A673 (cell line): Measurements from ENCODE around the gene TMEM271. TPM values are rescaled to one million over a fixed set of nuclear protein-coding genes. Genes with fewer than 3 reads are reported as not detected.

ENCODE experiments used
- BruUV-seq: library from RNA; stranded (reverse); fragments of 400-500 nt; replicated peaks from 2 replicates; lab custom pipeline; 2021; lab: Mats Ljungman, UMichigan
- CTCF ChIA-PET: fragments of 300-600 bp; sonication (Branson Sonifier 250); formaldehyde crosslinking; loops from one replicate; lab custom pipeline; 2022; ENCODE audit warnings: antibody characterized with exemption; lab: Charles Lee
- POLR2A ChIA-PET: fragments of 300-600 bp; sonication (Branson Sonifier 250); formaldehyde crosslinking; loops from one replicate; lab custom pipeline; 2022; ENCODE audit warnings: antibody characterized with exemption; ENCODE audit not compliant: low non-redundant PET; lab: Charles Lee
- DNase-seq: peaks from one replicate; pipeline ENCODE4 v3.0.0-alpha.2; 2015; ENCODE audit warnings: low spot score
- H3K27ac ChIP-seq: fragments of 200-600 bp; sonication (generic); 2 replicates; pipeline ENCODE4 v1.5.1; 2016; ENCODE audit warnings: mixed run types, low read depth, mild to moderate bottlenecking, mixed read lengths, antibody characterized with exemption, low read length; ENCODE audit not compliant: poor library complexity, severe bottlenecking
- H3K27me3 ChIP-seq: fragments of 200-600 bp; sonication (generic); replicated peaks from 2 replicates; pipeline ENCODE4 v1.6.1; 2017; ENCODE audit warnings: mixed run types, low read depth, mild to moderate bottlenecking, mixed read lengths, antibody characterized with exemption, low read length; ENCODE audit not compliant: insufficient read depth, poor library complexity
- H3K36me3 ChIP-seq: fragments of 200-600 bp; sonication (generic); 2 replicates; pipeline ENCODE4 v1.6.1; 2016; ENCODE audit warnings: mixed run types, mild to moderate bottlenecking, mixed read lengths, antibody characterized with exemption, low read length; ENCODE audit not compliant: insufficient read depth, poor library complexity, severe bottlenecking
- H3K4me1 ChIP-seq: fragments of 200-600 bp; sonication (generic); 2 replicates; pipeline ENCODE4 v1.6.1; 2017; ENCODE audit warnings: mixed run types, mild to moderate bottlenecking, mixed read lengths, antibody characterized with exemption, low read length; ENCODE audit not compliant: insufficient read depth, poor library complexity, severe bottlenecking
- H3K4me3 ChIP-seq: fragments of 200-600 bp; sonication (generic); 2 replicates; pipeline ENCODE4 v1.5.1; 2016; ENCODE audit warnings: low read depth, mixed run types, mild to moderate bottlenecking, mixed read lengths, low read length; ENCODE audit not compliant: poor library complexity, severe bottlenecking
- H3K9me3 ChIP-seq: fragments of 200-600 bp; sonication (generic); 2 replicates; pipeline ENCODE4 v1.6.1; 2016; ENCODE audit warnings: mixed run types, low read depth, mild to moderate bottlenecking, mixed read lengths, antibody characterized with exemption, low read length; ENCODE audit not compliant: poor library complexity, severe bottlenecking
- CTCF ChIP-seq: fragments of 300-800, 200-600 bp; sonication (generic); conservative IDR thresholded peaks from 2 replicates; pipeline ENCODE4 v1.5.1; 2017; ENCODE audit warnings: low read depth, mild to moderate bottlenecking, antibody characterized with exemption, low read length, moderate library complexity, mixed read lengths
- EZH2 ChIP-seq: fragments of 200-600 bp; sonication (generic); IDR thresholded peaks from 2 replicates; pipeline ENCODE4 v1.6.1; 2017; ENCODE audit warnings: borderline replicate concordance, low read depth, mild to moderate bottlenecking, mixed read lengths, antibody characterized with exemption, low read length; ENCODE audit not compliant: poor library complexity, severe bottlenecking
- intact Hi-C: fragments of 100-400 bp; cut with micrococcal nuclease; formaldehyde crosslinking; loops from one replicate; pipeline ENCODE4 v1.10.0; 2022; ENCODE audit not compliant: unreplicated experiment
- total RNA-seq: library from RNA; stranded (reverse); gene quantifications from 2 replicates; pipeline ENCODE4 v1.2.3, GENCODE V29; 2021

Gene TMEM271
- total RNA-seq, 1 experiment from 2014 or later: 3.6 TPM

- Histone ChIP-seq H3K36me3 (no peaks in the 10 kb centered on the region), H3K4me1 (no peaks in the 10 kb centered on the region), H3K27me3 (peaks cover 15% of the 10 kb centered on the region), H3K9me3 (no peaks in the 10 kb centered on the region), H3K27ac (no peak overlapping the region), H3K4me3 (no peak overlapping the region)
- no TSS peak for BruUV-seq
- ChIA-PET POLR2A (no interaction called here), CTCF (no interaction called here)
- no peak for TF ChIP-seq CTCF
- no peak for TF ChIP-seq EZH2
- DNase-seq: no peak
- intact Hi-C loops: no loop called here
Measured at GRCh38 chr4:612749-613125, 36.6 kb upstream of the TMEM271 start.

GRCh38 chr4:612052-612748, 36.1 kb upstream of the TMEM271 start:
- Histone ChIP-seq H3K36me3 (no peaks in the 10 kb centered on the region), H3K27me3 (peaks cover 15% of the 10 kb centered on the region), H3K27ac (no peak overlapping the region), H3K4me3 (no peak overlapping the region), H3K9me3 (no peaks in the 10 kb centered on the region), H3K4me1 (no peaks in the 10 kb centered on the region)
- intact Hi-C loops: no loop called here
- no peak for TF ChIP-seq CTCF
- TF ChIP-seq EZH2: no peak
- DNase-seq: no peak
- POLR2A ChIA-PET: no interaction called here
- BruUV-seq: no TSS peak
- CTCF ChIA-PET: no interaction called here

- POLR2A ChIA-PET: no interaction called here
- Histone ChIP-seq H3K4me1 (no peaks in the 10 kb centered on the region), H3K36me3 (no peaks in the 10 kb centered on the region), H3K9me3 (no peaks in the 10 kb centered on the region), H3K27ac (no peak overlapping the region), H3K4me3 (no peak overlapping the region), H3K27me3 (peaks cover 15% of the 10 kb centered on the region)
- CTCF ChIA-PET: interaction anchor here (0.5 kb wide), 1 partner anchor 118 kb away, joined by 6 read pairs; no protein-coding TSS in a partner anchor
- intact Hi-C loops: no loop called here
- no TSS peak for BruUV-seq
- no peak for TF ChIP-seq CTCF
- no peak for TF ChIP-seq EZH2
- no peak for DNase-seq
Measured at GRCh38 chr4:610411-611261, 34.5 kb upstream of the TMEM271 start.
